MM.1S (cell line): Measurements from ENCODE around the gene LACRT.

Experiments used
- DNase-seq: peaks from one replicate; pipeline ENCODE4 v3.0.0-alpha.2; 2015
- H2AFZ ChIP-seq: fragments of 300-600 bp; sonication (generic); 2 replicates; pipeline ENCODE4 v1.6.0; 2016; ENCODE audit warnings: antibody characterized with exemption, low read length
- H3F3A ChIP-seq: fragments of 300-600 bp; sonication (generic); 2 replicates; pipeline ENCODE4 v1.6.1; 2016; ENCODE audit warnings: mild to moderate bottlenecking, antibody characterized with exemption, low read length, moderate library complexity, mixed read lengths; ENCODE audit not compliant: insufficient read depth
- H3K27ac ChIP-seq: fragments of 300-600 bp; sonication (generic); 2 replicates; pipeline ENCODE4 v1.5.1; 2016; ENCODE audit warnings: mild to moderate bottlenecking, low read length
- H3K27me3 ChIP-seq: fragments of 300-600 bp; sonication (generic); replicated peaks from 2 replicates; pipeline ENCODE4 v1.6.0; 2016; ENCODE audit warnings: low read length; ENCODE audit not compliant: insufficient read depth
- H3K36me3 ChIP-seq: fragments of 300-600 bp; sonication (generic); replicated peaks from 2 replicates; pipeline ENCODE4 v1.6.1; 2016; ENCODE audit warnings: mild to moderate bottlenecking, low read length, mixed read lengths; ENCODE audit not compliant: insufficient read depth
- H3K4me1 ChIP-seq: fragments of 300-600 bp; sonication (generic); 2 replicates; pipeline ENCODE4 v1.6.1; 2016; ENCODE audit warnings: low read length, mixed read lengths
- H3K4me2 ChIP-seq: fragments of 300-600 bp; sonication (generic); 2 replicates; pipeline ENCODE4 v1.6.0; 2016; ENCODE audit warnings: low read depth, low read length
- H3K4me3 ChIP-seq: fragments of 300-600 bp; sonication (generic); 2 replicates; pipeline ENCODE4 v1.5.1; 2016; ENCODE audit warnings: low read length, mixed read lengths
- H3K79me2 ChIP-seq: fragments of 300-600 bp; sonication (generic); 2 replicates; pipeline ENCODE4 v1.6.1; 2016; ENCODE audit warnings: mixed run types, low read length, mixed read lengths
- H3K9ac ChIP-seq: fragments of 300-600 bp; sonication (generic); 2 replicates; pipeline ENCODE4 v1.6.1; 2016; ENCODE audit warnings: low read length, mixed read lengths
- H3K9me2 ChIP-seq: fragments of 300-600 bp; sonication (generic); replicated peaks from 2 replicates; pipeline ENCODE4 v1.6.1; 2016; ENCODE audit warnings: mild to moderate bottlenecking, low read length, mixed read lengths; ENCODE audit not compliant: insufficient read depth
- H3K9me3 ChIP-seq: fragments of 300-600 bp; sonication (generic); replicated peaks from 2 replicates; pipeline ENCODE4 v1.6.1; 2016; ENCODE audit warnings: mild to moderate bottlenecking, low read length, mixed read lengths; ENCODE audit not compliant: insufficient read depth
- H4K20me1 ChIP-seq: fragments of 300-600 bp; sonication (generic); 2 replicates; pipeline ENCODE4 v1.6.1; 2016; ENCODE audit warnings: mild to moderate bottlenecking, low read length, moderate library complexity, mixed read lengths; ENCODE audit not compliant: insufficient read depth
- CTCF ChIP-seq: fragments of 300-600 bp; sonication (generic); IDR thresholded peaks from 2 replicates; pipeline ENCODE4 v1.5.1; 2016; ENCODE audit warnings: antibody characterized with exemption, low read length, mixed read lengths
- EZH2 ChIP-seq: fragments of 300-600 bp; sonication (generic); optimal IDR thresholded peaks from 2 replicates; pipeline ENCODE3; 2017; ENCODE audit warnings: low read depth, mild to moderate bottlenecking, antibody characterized with exemption, low read length, mixed read lengths
- EZH2phosphoT487 ChIP-seq: fragments of 300-600 bp; sonication (generic); IDR thresholded peaks from 2 replicates; pipeline ENCODE4 v1.6.1; 2018; ENCODE audit warnings: antibody characterized with exemption, low read length

The LACRT gene

GRCh38 chr12:54606556-54606955 is 28.1 kb downstream of the LACRT start:
- no peaks in the 10 kb centered on the region for H3K79me2 ChIP-seq
- TF ChIP-seq EZH2phosphoT487 = no peak
- TF ChIP-seq EZH2 = no peak
- no peak for TF ChIP-seq CTCF
- H4K20me1 ChIP-seq = no peaks in the 10 kb centered on the region
- peaks cover 4% of the 10 kb centered on the region; the same call in 1 of the 2 replicates for H3F3A ChIP-seq
- H3K9me2 ChIP-seq = no peaks in the 10 kb centered on the region
- no peaks in the 10 kb centered on the region for H3K27me3 ChIP-seq
- no peaks in the 10 kb centered on the region for H3K36me3 ChIP-seq
- H3K9ac ChIP-seq = no peak overlapping the region
- H3K27ac ChIP-seq = no peak overlapping the region
- no peak overlapping the region for H3K4me3 ChIP-seq
- H2AFZ ChIP-seq = no peak overlapping the region
- H3K4me2 ChIP-seq = no peak overlapping the region
- DNase-seq = no peak
- peaks cover 10% of the 10 kb centered on the region; the same call in 1 of the 2 replicates for H3K4me1 ChIP-seq
- no peaks in the 10 kb centered on the region for H3K9me3 ChIP-seq

GRCh38 chr12:54605138-54605970 is 29.3 kb downstream of the LACRT start:
- Histone ChIP-seq H3K27me3 (no peaks in the 10 kb centered on the region), H3K36me3 (no peaks in the 10 kb centered on the region), H3K9me2 (no peaks in the 10 kb centered on the region), H3K4me2 (no peak overlapping the region), H3F3A (peaks cover 4% of the 10 kb centered on the region; the same call in 1 of the 2 replicates), H3K27ac (no peak overlapping the region), H3K79me2 (no peaks in the 10 kb centered on the region), H2AFZ (no peak overlapping the region), H4K20me1 (no peaks in the 10 kb centered on the region), H3K9ac (no peak overlapping the region), H3K4me1 (peaks cover 10% of the 10 kb centered on the region; the same call in 1 of the 2 replicates), H3K4me3 (no peak overlapping the region), H3K9me3 (no peaks in the 10 kb centered on the region)
- DNase-seq = no peak
- TF ChIP-seq EZH2 (no peak), EZH2phosphoT487 (no peak), CTCF (no peak)

GRCh38 chr12:54604436-54604835 is 30.3 kb downstream of the LACRT start:
- no peak for DNase-seq

More at GRCh38 chr12:54604436-54604835, 30.3 kb downstream of the LACRT start:
- Histone ChIP-seq H3K4me3 (no peak overlapping the region), H3K9me3 (no peaks in the 10 kb centered on the region), H3K27me3 (no peaks in the 10 kb centered on the region), H3K36me3 (no peaks in the 10 kb centered on the region), H3K27ac (no peak overlapping the region), H3F3A (peaks cover 4% of the 10 kb centered on the region; the same call in 1 of the 2 replicates), H3K4me2 (no peak overlapping the region), H3K9me2 (no peaks in the 10 kb centered on the region), H3K9ac (no peak overlapping the region), H2AFZ (no peak overlapping the region), H3K4me1 (peaks cover 10% of the 10 kb centered on the region; the same call in 1 of the 2 replicates), H4K20me1 (no peaks in the 10 kb centered on the region), H3K79me2 (no peaks in the 10 kb centered on the region)
- TF ChIP-seq EZH2 (no peak), CTCF (no peak), EZH2phosphoT487 (no peak)
